DMS79 (cell line): ENCODE measurements around the gene AOPEP.
"Not testable (repeated sequence)": the region's sequence is repeated elsewhere in the genome, so short reads cannot be mapped to it uniquely, and the experiment has no call there.

Experiments used
- DNase-seq: peaks from one replicate; lab custom pipeline; 2025; lab: John Stamatoyannopoulos, UW

AOPEP gene

DNA sequence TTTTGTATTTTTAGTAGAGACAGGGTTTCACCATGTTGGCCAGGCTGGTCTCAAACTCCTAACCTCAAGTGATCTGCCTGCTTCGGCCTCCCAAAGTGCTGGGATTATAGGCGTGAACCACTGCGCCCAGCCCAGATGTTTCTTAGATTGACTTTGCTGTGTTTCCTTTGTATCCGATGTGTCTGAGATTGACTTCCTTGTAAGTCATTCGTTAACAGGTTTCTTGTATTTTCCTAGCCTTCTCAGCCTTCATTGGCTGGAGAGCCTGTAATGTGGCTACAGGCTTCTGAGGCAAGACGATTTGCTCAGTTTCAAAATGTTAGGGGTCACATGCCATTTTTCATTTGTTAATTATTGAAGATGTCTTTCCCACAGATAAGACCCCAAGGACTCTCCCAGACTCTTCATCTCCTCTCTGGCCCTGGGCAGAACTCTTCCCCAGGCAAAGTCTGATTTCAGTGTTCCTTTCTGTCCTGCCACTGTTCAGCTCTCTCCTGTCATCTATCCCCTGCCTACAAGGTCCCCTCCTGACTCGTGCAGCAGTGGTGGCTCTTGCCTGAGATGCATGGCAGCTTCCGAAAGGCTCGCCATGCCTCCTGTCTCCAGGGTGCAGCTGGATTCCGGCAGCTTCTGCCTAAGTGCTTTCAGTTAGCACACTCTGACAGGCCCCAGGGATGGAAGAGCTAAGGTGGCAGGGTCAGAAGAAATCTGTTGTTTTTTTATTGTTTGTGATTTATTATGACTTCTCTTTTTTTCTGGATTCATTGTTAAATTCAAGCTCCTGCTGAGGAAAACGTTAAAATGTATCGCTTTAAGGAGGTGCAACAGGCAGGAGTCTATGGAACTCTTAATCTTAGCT, 206.4 kb downstream of the AOPEP start:
- DNase-seq, result no peak

DNA sequence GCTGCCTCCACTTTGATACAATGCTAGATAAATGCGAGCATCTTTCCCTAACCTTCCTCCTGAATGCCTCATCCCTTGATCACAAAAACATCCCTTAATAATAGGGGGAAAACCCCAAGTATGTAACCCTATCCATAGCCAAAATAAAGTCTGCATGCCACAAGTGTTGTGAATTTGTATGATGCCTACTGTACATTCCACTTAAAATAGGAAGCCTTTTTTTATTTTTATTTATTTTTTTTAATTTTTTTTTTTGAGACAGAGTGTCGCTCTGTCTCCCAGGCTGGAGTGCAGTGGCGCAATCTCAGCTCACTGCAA, 207.0 kb downstream of the AOPEP start:
- no peak for DNase-seq

DNA sequence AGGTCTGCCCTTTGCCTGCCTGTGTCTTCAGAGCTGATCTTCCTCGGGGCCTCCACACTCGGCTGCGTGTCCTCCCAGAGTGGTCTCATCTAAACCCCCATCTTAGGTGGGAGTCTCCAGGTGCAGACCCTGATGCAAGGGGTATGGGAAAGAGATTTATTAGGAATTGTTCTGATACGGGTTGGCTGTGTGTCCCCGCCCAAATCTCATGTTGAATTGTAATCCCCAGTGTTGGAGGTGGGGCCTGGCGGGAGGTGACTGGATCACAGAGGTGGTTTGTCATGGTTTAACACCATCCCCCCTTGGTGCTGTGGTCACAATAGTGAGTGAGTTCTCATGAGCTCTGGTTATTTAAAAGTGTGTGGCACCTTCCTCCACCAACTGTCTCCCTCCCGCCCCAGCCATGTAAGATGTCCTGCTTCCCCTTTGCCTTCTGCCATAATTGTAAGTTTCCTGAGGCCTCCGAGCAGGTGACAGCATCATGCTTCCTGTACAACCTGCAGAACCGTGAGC, 208.4 kb downstream of the AOPEP start:
- no peak for DNase-seq

DNA sequence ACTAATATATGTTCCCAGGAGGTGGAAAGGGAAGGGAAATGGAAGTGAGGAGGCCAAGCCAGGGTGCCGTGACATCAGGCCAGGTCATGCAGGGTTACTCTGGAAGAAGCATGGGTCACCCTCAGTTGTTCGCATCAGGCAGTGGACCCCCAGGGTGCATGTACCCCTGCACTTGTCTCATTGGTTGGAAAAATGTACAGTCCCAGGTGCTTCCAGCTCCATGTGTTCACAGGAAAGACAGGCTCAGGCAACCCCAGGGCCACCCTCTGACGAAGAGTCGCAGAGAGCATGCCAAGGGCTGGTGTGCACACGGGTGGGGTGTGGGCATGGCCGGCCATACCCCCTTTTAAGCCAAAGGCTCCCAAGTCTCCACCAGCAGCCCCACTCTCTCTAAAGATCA, 208.9 kb downstream of the AOPEP start:
- no peak for DNase-seq

DNA sequence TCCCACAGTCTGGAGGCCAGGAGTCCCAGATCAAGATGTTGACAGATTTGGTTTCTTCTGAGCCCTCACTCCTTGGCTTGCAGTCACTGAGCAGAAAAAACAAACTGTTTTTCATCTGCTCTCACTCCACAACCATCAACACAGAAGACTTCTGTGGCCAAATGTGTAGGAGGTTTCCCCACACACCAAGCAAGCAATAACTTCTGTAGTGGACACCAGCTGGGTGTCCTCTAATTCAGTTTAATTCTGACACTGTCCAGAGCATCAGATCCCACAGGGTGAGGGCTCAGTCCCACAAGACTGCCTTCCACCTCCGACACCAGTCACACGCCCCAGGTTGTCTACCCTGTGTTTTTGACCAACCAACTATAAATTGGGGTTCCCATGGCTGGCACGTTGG, 209.9 kb downstream of the AOPEP start:
- no peak for DNase-seq

DNA sequence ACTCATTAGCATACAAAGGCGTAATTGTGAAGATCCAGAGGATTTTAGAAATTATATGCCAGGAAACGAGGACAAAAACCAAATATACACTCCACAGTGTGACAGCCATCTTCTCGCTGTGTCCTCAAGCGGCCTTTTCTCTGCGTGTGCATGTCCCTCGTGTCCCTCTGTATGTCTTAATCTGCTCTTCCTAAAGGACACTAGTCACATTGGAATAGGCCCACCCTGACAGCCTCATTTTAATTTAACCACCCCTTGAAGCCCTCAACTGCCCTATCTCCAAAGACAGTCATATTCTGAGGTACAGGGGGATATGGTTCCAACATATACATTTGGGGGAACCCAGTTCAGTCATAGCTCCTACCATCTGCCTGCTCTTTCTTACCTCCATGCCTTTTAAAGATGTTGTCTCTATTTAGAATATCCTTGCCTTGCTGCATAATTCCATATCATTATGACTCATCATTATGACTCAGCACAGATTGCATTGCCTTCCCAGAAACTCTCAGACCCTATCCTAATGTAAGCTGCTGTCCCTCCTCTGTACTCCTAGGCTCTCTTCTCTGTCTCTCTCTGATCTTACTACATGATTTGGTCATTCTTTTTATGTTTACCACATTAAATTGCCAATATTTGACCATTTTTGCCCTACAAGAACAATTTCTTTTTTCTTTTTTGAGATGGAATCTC, 210.9 kb downstream of the AOPEP start:
- no peak for DNase-seq

DNA sequence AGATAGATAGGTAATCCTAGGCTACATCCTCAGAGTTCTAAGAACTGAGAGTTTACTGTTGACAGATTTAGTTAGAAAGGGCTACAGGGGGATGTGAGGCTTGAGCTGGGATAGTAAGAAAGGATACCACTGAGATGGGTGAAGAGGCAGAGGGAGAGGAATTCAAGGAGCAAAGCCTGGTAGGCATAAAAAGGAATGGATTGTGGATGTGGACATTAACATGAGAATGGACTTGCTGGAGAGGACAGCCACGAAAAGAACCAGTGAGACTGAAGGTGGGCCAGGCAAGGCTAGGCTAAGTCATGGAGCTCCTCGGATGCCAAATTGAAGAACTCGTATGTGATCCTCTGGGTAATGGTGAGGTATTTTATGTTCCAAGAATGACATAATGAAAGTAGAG, 211.9 kb downstream of the AOPEP start:
- no peak for DNase-seq

DNA sequence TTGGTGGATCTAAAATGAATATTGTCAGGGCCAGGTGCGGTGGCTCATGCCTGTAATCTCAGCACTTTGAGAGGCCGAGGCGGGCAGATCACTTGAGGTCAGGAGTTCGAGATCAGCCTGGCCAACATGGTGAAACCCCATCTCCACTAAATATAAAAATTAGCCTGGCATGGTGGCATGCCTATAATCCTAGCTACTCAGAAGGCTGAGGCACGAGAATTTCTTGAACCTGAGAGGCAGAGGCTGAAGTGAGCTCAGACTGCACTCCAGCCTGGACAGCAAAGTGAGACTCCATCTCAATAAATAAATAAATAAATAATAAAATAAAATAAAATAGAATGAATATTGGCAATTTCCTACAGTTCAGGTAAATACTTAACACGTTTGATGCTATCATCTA, 213.8 kb downstream of the AOPEP start:
- not testable (repeated sequence) for DNase-seq

DNA sequence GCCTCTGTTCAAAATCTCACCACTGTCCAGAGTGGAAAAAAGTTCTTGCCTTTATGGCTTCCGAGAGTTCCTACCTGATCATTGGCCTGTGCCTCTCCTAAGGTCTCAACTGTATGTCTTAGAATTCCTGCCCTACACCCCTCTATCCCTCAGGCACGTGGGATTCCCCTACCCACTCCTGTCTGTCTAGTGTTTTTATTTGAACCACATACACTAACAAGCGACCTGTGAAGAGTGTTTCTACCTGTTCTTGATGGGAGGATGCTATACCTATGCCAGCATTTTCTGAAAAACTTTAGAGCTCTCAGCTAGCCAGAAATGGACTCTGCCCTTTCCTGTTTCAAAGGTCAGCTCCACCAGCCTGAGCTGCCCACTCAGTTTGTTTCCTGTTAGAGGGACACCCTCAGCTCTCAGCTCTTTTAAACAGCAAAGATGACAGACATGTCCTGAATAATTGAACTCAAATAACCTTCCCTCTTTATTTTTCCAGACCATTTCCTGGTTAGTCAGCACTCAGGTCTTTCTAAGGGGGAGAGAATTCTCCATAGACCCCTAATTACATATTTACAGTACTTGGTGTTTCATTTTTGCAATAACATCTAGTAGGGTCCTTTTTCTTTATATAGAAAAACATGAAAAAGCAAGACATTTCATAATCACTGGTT, 214.8 kb downstream of the AOPEP start:
- DNase-seq, result no peak

DNA sequence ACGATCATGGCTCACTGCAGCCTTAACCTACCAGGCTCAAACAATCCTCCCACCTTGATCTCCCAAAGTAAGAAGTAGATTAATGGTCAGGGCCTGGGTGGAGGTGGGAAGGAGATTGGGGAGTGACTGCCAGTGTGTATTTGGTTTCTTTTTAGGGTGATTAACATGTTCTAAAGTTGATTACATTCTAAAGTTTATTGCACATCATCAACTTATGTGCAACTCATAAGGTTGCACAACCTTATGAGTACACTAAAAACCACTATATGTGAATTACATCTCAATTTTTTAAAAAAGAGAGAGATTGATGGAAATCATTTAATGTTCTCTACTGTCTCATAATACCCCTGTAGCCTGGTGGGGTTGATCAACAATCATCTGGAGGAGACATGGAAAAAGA, 218.1 kb downstream of the AOPEP start:
- DNase-seq, result no peak

DNA sequence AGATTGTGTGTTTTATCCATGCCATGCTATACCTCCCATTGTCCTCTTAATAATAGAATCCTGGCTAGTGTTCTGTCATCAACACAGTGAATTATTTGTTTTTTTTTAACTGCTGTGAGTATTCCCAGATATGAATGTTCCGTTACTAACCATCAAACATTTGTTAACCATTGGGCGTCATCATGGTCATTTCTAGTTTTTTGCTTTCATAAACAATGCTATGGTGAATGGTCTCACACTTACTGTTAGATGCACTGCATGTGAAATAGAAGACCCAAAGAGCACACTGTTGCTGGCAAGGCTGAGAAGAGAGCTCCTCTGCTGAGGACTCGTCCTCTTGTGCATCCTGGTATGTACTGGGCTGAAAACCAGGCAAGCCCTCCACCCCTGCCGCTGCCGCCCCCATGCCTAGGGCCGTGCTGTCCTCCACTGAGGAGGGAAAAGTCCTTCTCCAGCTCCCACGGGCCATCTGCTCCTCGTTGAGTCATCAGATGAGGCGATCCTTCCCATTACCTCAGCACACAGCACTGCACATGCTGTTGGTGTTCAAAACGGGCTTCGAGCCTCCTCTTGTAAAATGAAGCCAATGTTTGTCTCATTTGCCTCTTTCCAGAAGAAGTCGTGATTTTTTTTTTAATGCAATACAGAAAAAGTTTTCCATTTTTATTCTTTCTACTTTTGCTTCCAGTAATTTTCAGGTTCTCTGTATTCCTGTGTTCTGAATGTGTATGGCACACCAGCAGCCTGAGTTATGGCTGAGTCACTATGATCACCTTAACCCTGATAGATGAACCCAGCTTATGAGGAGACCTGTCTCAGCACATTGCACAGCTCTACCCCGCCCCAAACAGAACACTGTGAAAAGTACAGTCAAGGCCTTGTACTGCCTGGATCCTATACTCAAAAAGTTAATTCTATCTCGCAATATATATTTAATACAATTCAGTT, 219.0 kb downstream of the AOPEP start:
- DNase-seq, result no peak

DNA sequence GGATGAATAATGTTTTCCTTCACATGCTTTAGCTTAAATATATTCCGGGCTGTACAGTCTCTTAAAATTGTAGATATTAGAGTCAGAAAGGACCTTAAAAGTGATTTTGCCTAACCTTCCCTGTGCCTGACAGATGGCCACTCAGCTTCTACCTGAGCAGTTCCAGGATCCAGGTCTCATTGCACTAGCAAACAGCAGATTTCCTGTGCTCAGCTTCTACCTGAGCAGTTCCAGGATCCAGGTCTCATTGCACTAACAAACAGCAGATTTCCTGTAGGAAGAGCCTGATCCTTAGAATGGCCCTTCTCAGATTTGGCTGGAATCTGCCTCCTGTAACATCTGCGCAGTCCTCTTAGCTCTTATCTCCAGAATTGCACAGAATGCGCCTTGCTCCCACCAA, 219.8 kb downstream of the AOPEP start:
- DNase-seq, result no peak

DNA sequence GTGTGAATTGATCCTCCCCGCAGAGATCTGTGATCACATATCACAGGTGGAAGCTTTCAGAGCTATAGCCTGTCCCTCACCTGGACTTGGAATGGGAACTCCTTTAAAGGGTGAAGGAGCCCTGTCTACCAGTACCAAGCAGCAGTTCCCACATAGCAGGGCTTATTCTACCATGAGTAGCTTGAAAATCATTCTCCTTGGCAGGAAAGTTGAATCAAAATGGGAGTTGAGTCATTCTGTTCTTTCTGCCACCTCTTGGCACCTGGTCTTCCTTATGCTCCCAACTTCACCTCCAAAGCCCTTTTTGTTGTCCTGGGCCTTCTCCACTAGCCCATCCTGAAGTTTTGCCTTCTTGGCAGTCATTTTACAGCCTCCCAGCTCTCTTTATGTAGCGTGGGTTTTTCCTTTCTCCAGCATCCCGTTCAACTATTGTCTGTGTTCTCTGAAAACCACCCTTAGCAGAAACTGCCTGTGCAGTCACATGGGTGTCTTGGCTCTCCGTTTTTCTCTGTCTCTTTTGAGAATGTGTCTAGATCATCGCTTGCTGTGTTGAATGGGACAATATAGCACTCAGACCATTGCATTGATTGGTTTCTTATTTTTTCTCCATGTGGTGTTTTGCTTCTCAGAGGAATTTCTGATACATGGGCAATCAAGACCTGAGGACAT, 222.2 kb downstream of the AOPEP start:
- no peak for DNase-seq

DNA sequence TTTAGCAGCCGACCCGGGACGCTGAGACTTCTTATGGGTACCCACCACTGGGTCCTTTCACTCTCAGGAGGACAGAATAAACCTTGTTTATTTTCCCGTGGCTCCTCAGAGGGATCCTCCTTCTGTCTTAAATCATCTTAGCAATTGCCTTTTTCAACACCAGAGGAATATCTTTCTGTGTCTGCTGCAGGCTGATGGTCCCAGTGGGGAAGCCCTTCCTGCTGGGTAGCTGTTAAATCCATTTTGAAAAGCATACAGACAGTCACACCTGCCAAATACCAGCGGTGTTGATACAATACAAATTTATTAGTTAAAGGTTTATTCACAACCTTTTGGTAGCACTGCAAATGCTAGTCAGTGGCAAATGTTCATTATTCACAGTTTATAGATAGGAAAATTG, 222.9 kb downstream of the AOPEP start:
- DNase-seq, result no peak

DNA sequence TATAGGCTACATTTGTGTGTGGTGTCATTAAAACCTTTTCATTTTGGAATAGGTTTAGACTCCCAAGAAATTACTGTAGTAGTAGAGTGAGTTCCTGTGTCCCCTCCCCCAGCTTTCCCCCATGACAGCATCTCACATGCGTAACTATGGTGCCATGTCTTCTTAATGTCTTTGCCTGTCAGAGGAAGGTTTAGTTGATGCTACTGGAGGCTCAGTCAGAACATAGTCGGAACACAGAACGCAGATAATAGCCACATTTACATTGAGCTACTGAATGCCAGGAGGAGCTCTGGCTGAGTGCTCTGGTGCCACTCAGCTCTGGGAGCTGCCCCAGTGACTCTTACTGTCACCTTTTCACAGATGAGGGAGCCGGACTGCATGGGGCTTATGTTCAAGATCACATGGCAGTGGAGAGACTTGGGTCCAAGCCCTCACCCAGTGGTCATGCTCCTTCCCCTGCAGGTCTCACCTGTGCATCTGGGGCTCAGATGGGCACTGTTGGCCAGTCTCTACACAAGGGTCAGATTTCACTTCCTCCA, 223.6 kb downstream of the AOPEP start:
- no peak for DNase-seq

DNA sequence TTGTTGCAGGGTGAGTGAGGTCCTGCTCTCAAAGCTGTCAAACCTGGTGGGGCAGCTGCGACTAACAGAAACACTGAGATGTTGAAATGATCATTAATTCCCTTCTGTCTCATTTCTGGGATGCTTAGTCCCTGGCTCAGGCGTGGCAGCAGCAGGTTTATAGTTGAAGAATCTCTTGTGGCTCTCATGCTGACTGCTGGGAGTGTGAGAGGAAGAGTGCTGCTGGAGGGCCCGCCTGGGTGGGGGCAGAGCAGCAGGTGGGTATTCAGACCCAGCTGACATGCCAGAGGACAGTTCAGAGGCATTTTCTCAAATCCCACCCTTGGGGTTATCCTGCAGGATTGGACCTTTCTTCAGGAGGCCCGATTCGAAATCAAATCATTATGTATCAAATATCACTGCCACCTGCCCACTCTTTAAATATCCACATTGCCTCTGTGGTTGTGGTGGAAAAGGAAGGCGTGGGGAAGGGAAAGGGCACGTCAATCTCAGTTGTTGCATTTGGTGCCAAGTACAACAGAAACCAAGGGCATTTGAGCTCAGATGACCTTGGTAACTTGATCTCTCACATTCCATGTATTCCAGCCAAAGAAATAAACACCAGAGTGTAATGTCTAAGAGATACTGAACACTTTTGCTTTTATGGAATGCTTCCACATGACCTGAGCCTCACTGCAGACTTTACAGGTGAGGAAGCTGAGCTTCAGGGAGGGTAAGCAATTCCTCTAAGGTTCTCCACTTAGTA, 224.3 kb downstream of the AOPEP start:
- no peak for DNase-seq

DNA sequence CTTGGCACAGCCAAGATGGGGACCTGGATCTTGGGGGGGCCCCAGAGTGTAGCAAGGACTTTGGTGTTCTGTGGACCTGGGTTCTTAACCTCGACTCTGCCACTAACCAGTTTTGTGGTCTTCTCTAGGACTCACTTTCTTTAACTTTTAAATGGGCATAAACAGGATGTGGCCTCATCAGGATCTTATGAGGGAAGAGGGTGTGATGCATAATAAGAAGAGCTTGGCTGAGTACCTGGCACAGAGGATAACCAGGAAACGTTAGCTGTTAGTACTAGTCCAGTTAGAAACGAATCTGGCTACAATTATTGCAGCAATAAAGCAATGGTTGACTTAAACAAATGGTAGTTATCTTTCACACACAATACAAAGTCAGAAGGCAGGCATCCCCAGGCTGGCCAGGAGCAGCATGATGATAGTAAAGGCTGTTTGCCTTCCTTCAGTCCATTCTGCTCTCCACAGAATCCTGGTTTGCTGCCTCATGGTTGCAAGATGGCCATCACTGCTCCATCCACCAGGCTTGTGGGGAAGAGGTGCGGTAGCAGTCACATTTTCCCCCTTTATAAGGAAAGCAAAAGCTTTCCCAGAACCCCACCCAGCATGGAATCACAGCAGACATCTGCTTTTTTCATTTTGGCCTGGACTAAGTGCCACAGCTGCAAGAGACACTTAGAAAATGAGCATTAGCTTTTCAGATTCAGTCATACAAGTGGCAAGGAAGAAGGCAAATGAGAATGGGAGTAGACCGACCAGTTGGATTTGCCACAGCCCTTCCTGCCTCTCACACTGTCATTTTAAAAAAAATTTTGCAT, 225.0 kb downstream of the AOPEP start:
- DNase-seq, result no peak

DNA sequence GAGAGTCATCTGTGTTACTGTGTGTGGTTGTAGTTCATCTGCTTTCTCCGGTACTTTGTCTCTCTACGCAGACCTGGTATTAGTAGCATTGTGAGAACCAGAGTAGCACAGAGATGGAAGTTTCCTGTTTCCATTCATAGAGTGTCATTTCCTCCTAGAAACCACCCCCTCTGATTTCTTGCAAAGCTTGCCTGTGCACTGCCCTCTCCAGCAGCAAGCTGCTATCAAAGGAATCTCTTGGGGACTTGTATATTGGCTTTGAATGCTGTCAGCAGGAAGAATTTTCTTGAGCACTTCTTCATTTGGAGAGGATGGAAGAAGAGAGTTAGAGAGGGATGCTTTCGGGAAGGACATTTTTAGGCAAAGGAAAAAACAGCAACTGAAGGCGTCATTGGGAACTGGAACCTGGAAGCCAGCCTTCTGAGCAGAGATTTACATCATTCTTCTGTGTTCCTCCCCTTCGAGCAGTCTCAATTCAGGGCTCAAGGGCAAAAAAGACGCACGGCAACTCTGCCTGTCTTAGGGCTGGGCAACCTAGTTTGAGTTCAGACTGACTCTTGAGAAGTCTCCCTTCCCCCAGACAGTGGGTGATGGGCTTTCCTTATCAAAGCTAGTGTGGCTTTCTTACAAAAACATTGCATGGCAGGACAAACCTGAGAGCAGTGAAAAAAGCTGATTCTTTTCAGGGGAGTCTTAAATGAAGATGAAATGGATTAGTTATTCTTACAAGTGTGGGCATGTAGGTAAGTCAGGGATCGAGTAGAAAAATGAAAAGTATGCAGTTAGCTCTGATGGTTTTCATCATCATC, 226.3 kb downstream of the AOPEP start:
- no peak for DNase-seq

DNA sequence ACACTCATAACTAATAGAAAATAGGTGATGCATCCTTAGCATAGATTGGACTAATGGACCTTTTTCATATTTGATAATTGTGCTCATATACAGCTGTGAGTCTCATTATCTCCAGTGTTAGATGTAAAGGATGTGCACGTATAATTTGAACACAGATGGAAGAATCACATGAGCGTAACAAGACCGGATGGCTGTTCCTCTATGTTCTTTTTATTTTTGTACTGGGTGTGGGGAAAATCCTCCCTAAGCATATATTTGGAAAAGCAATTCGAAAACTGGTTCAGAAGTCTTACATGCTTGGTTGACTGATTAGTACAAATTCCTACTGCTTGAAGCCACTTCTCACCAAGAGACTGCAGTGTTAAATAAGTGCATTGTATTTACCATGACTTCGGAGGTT, 230.2 kb downstream of the AOPEP start:
- no peak for DNase-seq
